MCF 10A (cell line): ENCODE data around the gene IQCN. TPM values are rescaled to one million over a fixed set of nuclear protein-coding genes. Genes with fewer than 3 reads are reported as not detected.

ENCODE experiments used
- BruUV-seq: library from RNA; stranded (reverse); fragments of 400-500 nt; replicated peaks from 2 replicates; lab custom pipeline; 2021; lab: Mats Ljungman, UMichigan
- CTCF ChIA-PET: fragments of 300-600 bp; sonication (Branson Sonifier 250); formaldehyde crosslinking; extraction: SDS; loops from one replicate; lab custom pipeline; 2021; ENCODE audit warnings: antibody characterized with exemption, inconsistent platforms; lab: Yijun Ruan, JAX
- POLR2A ChIA-PET: fragments of 300-600, 350-650 bp; sonication (Branson Sonifier 250); formaldehyde crosslinking; extraction: SDS; loops from one replicate; lab custom pipeline; 2020; ENCODE audit warnings: antibody characterized with exemption, inconsistent platforms; lab: Yijun Ruan, JAX
- DNase-seq: peaks from one replicate; pipeline ENCODE4 v3.0.0-alpha.2; 2018; ENCODE audit not compliant: unreplicated experiment
- H3K27ac Mint-ChIP-seq: one replicate; pipeline ENCODE4 v1.8.0; 2022; ENCODE audit warnings: mild to moderate bottlenecking, low read depth, mixed read lengths; ENCODE audit not compliant: unreplicated experiment
- H3K27me3 Mint-ChIP-seq: one replicate; pipeline ENCODE4 v1.8.0; 2022; ENCODE audit warnings: mixed read lengths; ENCODE audit not compliant: insufficient read depth, unreplicated experiment
- H3K36me3 Mint-ChIP-seq: one replicate; pipeline ENCODE4 v1.8.0; 2022; ENCODE audit warnings: mild to moderate bottlenecking, moderate library complexity, mixed read lengths; ENCODE audit not compliant: insufficient read depth, unreplicated experiment
- H3K4me1 Mint-ChIP-seq: one replicate; pipeline ENCODE4 v1.8.0; 2022; ENCODE audit warnings: mixed read lengths; ENCODE audit not compliant: insufficient read depth, unreplicated experiment
- H3K4me3 Mint-ChIP-seq: one replicate; pipeline ENCODE4 v1.8.0; 2022; ENCODE audit warnings: mild to moderate bottlenecking, moderate library complexity, mixed read lengths; ENCODE audit not compliant: unreplicated experiment
- H3K9me3 Mint-ChIP-seq: one replicate; pipeline ENCODE4 v1.8.0; 2022; ENCODE audit warnings: mixed read lengths; ENCODE audit not compliant: unreplicated experiment
- CTCF ChIP-seq: fragments of 200-600 bp; IDR thresholded peaks from one replicate; pipeline ENCODE4 v1.8.0; 2022; ENCODE audit warnings: antibody characterized with exemption, mild to moderate bottlenecking; ENCODE audit not compliant: unreplicated experiment
- intact Hi-C: fragments of 100-400 bp; cut with micrococcal nuclease; formaldehyde crosslinking; loops from 2 replicates; pipeline ENCODE4 v1.14.1; 2022
- total RNA-seq: library from RNA; stranded (reverse); gene quantifications from 2 replicates; pipeline ENCODE4 v1.2.3, GENCODE V29; 2022

IQCN gene
- total RNA-seq, 1 experiment from 2014 or later, result 0.26 TPM

DNA sequence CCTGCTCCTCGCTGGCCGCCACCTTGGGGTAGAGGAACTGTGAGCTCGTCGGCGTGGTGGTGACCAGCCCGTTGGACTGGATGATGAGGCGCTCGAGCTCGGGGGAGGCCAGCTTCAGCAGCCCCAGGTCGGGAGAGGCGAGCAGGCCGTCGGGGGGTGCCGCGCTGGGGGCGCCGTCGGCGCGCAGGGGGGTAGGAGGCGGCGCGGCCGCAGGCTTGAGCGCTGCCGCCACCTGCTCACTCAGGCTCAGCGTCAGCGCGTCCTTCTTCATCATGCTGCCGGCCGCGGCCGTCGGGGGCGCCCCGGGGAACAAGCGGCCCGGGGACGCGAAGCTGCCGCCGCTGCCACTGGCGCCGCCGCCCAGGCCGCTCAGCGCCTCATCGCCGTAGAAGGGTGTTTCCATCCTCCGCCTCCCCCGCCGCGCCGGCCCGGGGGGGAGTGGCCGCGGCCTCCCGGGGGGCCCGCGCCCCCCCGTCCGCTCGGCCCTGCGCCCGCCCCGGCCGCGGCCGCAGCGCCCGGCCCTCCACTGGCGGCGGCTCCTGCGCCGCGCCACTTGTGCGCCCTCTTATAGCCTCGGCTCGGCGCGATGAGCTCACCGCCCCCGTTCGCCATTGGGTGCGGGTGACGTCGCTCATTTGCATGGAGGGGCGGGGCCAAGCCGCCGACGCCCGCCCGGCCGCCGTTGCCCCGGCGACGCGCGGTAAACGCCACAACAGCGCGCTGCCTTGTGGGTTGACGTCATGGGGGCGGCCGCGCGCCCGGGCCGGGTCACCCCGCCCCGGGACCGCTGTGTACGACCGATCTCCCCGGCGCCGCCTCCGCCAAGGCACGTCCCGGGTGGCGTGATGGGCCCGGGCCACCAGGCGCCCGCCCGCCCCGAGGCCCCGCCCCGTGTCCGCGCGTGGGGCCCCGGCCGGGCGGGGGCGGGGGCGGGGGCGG, 7.1 kb upstream of the IQCN start, which contains the start of gene JUND:
Gene JUND (minus strand): TSS at position 541 of the 939 bp plus-strand sequence. CDS start 138 bp downstream, at position 403.
- CTCF ChIA-PET, result interaction anchor here (0.7 to 8.0 kb wide), 6 partner anchors 40 to 848 kb away, joined by 3 to 257 read pairs (median 4); partner anchors contain the start of gene LSM4
- peak within 1 kb of the TSS; percentile 87 for H3K4me3 Mint-ChIP-seq
- no peak for TF ChIP-seq CTCF
- intact Hi-C loops, result loop anchor here (1.0 kb wide), 1 partner anchor 20 kb away; no protein-coding TSS in a partner anchor
- H3K4me1 Mint-ChIP-seq, result peaks cover 13% of the 10 kb centered on the region
- H3K36me3 Mint-ChIP-seq, result peaks cover 61% of the 10 kb centered on the region
- H3K27me3 Mint-ChIP-seq, result no peaks in the 10 kb centered on the region
- H3K27ac Mint-ChIP-seq, result peak within 1 kb of the TSS; percentile 98
- BruUV-seq, result no TSS peak
- peak; percentile 97 for DNase-seq
- POLR2A ChIA-PET, result interaction anchor here (0.6 to 9.0 kb wide), 41 partner anchors 11 to 638 kb away, joined by 3 to 178 read pairs (median 4); partner anchors contain the start of genes COPE, DDX49, GDF15 and KXD1
- H3K9me3 Mint-ChIP-seq, result no peaks in the 10 kb centered on the region

DNA sequence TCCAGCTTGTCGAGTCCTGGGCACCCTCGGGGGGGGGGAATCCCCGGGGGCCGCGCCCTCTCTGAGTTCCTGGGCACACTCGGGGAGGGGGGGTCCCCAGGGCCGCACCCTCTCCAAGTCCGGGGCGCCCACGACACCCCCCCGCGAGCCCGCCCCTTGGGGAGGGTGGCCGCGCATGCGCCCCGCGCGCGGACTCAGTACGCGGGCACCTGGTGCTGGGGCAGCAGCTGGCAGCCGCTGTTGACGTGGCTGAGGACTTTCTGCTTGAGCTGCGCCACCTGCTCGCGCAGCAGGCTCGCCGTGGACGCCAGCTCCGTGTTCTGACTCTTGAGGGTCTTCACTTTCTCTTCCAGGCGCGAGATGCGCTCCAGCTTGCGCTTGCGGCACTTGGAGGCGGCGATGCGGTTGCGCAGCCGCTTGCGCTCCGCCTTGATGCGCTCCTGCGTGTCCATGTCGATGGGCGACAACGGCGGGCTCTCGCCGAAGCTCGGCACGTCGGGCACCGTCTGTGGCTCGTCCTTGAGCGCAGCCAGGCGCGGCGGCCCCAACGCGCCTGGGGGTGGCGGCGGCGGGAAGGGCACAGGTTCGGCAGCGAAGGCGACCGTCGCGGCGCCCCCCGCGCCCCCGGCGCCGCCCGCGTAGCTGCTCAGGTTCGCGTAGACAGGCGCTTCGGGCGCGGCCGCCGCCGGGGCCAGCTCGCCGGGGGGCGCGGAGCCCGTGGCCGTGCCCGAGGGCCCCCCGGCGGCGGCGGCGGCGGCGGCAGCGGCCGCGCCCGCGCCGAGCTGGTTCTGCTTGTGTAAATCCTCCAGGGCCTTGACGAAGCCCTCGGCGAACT, 6.2 kb upstream of the IQCN start:
- no peak for TF ChIP-seq CTCF
- no TSS peak for BruUV-seq
- H3K27me3 Mint-ChIP-seq, result no peaks in the 10 kb centered on the region
- peak overlapping the region; percentile 98 for H3K27ac Mint-ChIP-seq
- peak; percentile 82 for DNase-seq
- H3K36me3 Mint-ChIP-seq, result peaks cover 68% of the 10 kb centered on the region
- H3K4me3 Mint-ChIP-seq, result peak overlapping the region; percentile 87
- POLR2A ChIA-PET, result interaction anchor here (0.7 to 9.0 kb wide), 27 partner anchors 12 to 639 kb away, joined by 3 to 178 read pairs (median 6); partner anchors contain the start of genes COPE, DDX49, GDF15 and LSM4
- CTCF ChIA-PET, result interaction anchor here (0.7 to 8.0 kb wide), 14 partner anchors 11 to 209 kb away, joined by 3 to 257 read pairs (median 8); partner anchors contain the start of genes LSM4 and PGPEP1
- peaks cover 14% of the 10 kb centered on the region for H3K4me1 Mint-ChIP-seq
- intact Hi-C loops, result no loop called here
- H3K9me3 Mint-ChIP-seq, result no peaks in the 10 kb centered on the region

DNA sequence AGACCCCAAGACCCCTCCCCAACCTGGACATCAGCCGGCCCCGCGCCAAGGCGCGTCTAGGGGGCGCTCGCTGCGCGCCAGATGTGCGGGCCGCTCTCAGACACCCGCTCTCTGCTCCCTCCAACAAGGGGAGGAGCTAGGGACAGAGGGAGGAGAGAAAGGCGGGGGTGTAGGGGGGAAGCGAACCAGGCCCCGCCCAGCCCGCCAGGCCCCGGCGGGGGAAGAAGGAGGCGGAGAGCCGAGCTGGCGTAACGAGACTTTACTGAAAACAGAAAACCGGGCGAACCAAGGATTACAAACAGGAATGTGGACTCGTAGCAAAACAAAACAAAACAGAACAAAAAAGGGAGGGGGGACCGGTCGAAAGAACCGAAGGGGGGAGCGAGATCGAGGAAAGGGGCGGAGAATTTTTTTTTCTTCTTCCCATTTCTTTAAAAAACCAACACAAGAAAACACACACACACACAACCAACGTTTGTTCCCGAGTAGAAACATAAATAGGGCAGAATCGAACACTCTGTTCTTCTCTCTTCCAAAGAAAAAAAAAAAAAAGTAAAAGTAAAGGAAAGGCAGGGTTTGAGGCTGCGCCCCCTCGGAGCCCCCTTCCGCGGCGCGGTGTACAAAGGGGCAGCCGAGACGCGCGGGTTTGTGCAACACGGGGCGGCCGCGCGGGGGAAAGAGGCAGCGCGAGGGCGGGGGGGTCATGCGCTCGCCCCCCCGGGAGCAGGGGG, 5.4 kb upstream of the IQCN start:
- H3K9me3 Mint-ChIP-seq, result no peaks in the 10 kb centered on the region
- peaks cover 71% of the 10 kb centered on the region for H3K36me3 Mint-ChIP-seq
- CTCF ChIA-PET, result interaction anchor here (0.5 to 8.0 kb wide), 38 partner anchors 9 to 209 kb away, joined by 3 to 257 read pairs (median 4); partner anchors contain the start of genes LSM4 and PGPEP1
- POLR2A ChIA-PET, result interaction anchor here (0.6 to 9.0 kb wide), 34 partner anchors 11 to 746 kb away, joined by 3 to 178 read pairs (median 4); partner anchors contain the start of genes ELL, GDF15, LSM4 and MPV17L2
- H3K4me1 Mint-ChIP-seq, result peaks cover 22% of the 10 kb centered on the region
- peak overlapping the region; percentile 98 for H3K27ac Mint-ChIP-seq
- H3K27me3 Mint-ChIP-seq, result no peaks in the 10 kb centered on the region
- DNase-seq, result peak; percentile 98
- BruUV-seq, result TSS peak; percentile 48
- peak; percentile 84 for TF ChIP-seq CTCF
- H3K4me3 Mint-ChIP-seq, result peak overlapping the region; percentile 87
- intact Hi-C loops, result loop anchor here (1.0 kb wide), 3 partner anchors 44 to 131 kb away; partner anchors contain the start of gene LSM4
